Stomach (tissue), 4 donors: Measurements from ENCODE around the gene ASMTL.

Experiments
- EP300 ChIP-seq: sonication (generic); formaldehyde crosslinking; IDR thresholded peaks from one replicate; pipeline ENCODE4 v1.6.1; 2017; ENCODE audit warnings: antibody characterized with exemption
- POLR2A ChIP-seq, 4 donors: fragments of 450-650 bp; IDR thresholded peaks; one replicate each; pipeline ENCODE4 v1.6.1; 2016; ENCODE audit warnings: antibody characterized with exemption in 4 of 4, control low read depth in 2 of 4, mild to moderate bottlenecking in 1 of 4, moderate library complexity in 1 of 4
- TF ChIP-seq, protein P1 (sequence below), 7 experiments: fragments of 450-650 bp in 4 of 7; fragments of 200-600 bp in 3 of 7; sonication (generic) in 3 of 7; IDR thresholded peaks; one replicate each; pipeline ENCODE4 v1.5.1; 2016 to 2019; ENCODE audit warnings: antibody characterized with exemption in 7 of 7, control low read depth in 2 of 7, mild to moderate bottlenecking in 1 of 7

DNA sequence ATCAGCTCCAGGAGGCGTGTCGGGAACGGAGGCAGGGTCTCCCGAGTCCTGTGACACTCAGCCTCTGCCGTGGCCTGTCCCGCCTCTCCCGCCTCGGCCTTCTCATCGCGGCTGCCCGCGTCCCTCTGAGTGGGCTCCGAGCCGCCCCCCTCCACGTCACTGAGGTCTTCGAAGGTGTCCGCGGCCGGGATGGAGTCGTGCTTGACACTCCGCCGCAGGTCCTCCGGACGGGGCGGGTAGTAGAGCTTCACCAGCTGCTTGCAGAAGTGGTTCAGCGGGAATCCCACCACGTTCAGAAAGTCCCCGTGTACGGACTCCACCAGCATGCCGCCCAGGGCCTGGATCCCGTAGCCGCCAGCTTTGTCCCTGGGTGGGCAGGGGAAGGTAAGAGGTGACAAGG, 25.0 kb downstream of the ASMTL start:
- TF ChIP-seq EP300, result no peak
- TF ChIP-seq, protein P1, sequence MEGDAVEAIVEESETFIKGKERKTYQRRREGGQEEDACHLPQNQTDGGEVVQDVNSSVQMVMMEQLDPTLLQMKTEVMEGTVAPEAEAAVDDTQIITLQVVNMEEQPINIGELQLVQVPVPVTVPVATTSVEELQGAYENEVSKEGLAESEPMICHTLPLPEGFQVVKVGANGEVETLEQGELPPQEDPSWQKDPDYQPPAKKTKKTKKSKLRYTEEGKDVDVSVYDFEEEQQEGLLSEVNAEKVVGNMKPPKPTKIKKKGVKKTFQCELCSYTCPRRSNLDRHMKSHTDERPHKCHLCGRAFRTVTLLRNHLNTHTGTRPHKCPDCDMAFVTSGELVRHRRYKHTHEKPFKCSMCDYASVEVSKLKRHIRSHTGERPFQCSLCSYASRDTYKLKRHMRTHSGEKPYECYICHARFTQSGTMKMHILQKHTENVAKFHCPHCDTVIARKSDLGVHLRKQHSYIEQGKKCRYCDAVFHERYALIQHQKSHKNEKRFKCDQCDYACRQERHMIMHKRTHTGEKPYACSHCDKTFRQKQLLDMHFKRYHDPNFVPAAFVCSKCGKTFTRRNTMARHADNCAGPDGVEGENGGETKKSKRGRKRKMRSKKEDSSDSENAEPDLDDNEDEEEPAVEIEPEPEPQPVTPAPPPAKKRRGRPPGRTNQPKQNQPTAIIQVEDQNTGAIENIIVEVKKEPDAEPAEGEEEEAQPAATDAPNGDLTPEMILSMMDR (IDR thresholded peaks at IDR 0.05), result no peak
- no peak for TF ChIP-seq POLR2A (IDR thresholded peaks at IDR 0.05)
